Gastroesophageal sphincter (tissue), 3 donors: ENCODE results near the gene KNCN.

Experiments used
- EP300 ChIP-seq: sonication (generic); formaldehyde crosslinking; IDR thresholded peaks from one replicate; pipeline ENCODE4 v1.6.1; 2017; ENCODE audit warnings: antibody characterized with exemption, mild to moderate bottlenecking
- POLR2A ChIP-seq, 2 donors: fragments of 450-650 bp; IDR thresholded peaks; one replicate each; pipeline ENCODE4 v1.6.1; 2017; ENCODE audit warnings: antibody characterized with exemption in 2 of 2, mild to moderate bottlenecking in 2 of 2, moderate library complexity in 1 of 2
- TF ChIP-seq, protein P1 (sequence below), 4 experiments: fragments of 200-600 bp in 2 of 4; fragments of 450-650 bp in 2 of 4; sonication (generic) in 1 of 4; IDR thresholded peaks; one replicate each; pipeline ENCODE4 v1.5.1; 2017 to 2019; ENCODE audit warnings: antibody characterized with exemption in 4 of 4, mild to moderate bottlenecking in 2 of 4, moderate library complexity in 2 of 4

DNA sequence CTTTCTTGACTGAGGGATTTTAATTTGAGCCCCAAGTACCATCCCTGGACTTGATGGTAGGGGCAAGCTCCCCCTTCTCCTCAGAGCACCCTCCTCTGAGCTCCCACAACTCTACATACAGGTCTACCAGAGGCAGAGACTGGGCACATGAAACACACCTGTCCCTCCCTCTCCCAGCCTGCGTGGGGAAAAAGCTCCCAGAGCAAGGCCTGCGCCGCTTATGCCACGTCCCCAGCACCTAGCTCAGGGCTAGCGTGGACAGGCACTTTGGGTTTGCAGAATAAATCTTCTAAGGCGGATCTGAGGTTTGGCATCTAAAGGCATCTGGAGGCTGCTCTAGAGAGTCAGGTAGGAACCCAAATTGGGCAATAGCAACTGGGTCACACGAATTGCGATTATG is 7.5 kb upstream of the KNCN start:
- TF ChIP-seq, protein P1, sequence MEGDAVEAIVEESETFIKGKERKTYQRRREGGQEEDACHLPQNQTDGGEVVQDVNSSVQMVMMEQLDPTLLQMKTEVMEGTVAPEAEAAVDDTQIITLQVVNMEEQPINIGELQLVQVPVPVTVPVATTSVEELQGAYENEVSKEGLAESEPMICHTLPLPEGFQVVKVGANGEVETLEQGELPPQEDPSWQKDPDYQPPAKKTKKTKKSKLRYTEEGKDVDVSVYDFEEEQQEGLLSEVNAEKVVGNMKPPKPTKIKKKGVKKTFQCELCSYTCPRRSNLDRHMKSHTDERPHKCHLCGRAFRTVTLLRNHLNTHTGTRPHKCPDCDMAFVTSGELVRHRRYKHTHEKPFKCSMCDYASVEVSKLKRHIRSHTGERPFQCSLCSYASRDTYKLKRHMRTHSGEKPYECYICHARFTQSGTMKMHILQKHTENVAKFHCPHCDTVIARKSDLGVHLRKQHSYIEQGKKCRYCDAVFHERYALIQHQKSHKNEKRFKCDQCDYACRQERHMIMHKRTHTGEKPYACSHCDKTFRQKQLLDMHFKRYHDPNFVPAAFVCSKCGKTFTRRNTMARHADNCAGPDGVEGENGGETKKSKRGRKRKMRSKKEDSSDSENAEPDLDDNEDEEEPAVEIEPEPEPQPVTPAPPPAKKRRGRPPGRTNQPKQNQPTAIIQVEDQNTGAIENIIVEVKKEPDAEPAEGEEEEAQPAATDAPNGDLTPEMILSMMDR (IDR thresholded peaks at IDR 0.05): no peak
- no peak for TF ChIP-seq POLR2A (IDR thresholded peaks at IDR 0.05)
- no peak for TF ChIP-seq EP300
